22Rv1 (cell line): ENCODE measurements around the gene PCDHA4.

Source experiments
- H3K27ac ChIP-seq: fragments of 450-650 bp; 2 replicates; pipeline ENCODE4 v1.5.1; 2017
- ZFX ChIP-seq: fragments of 450-650 bp; IDR thresholded peaks from 2 replicates; pipeline ENCODE4 v1.6.1; 2017; ENCODE audit warnings: antibody characterized with exemption, borderline replicate concordance
- TF ChIP-seq, protein P1 (sequence below): fragments of 450-650 bp; IDR thresholded peaks from 2 replicates; pipeline ENCODE4 v1.5.1; 2017; ENCODE audit warnings: mild to moderate bottlenecking

The PCDHA4 gene

GRCh38 chr5:140862441-140863295, 55.8 kb downstream of the PCDHA4 start:
- no peak overlapping the region for H3K27ac ChIP-seq
- no peak for TF ChIP-seq ZFX
- TF ChIP-seq, protein P1, sequence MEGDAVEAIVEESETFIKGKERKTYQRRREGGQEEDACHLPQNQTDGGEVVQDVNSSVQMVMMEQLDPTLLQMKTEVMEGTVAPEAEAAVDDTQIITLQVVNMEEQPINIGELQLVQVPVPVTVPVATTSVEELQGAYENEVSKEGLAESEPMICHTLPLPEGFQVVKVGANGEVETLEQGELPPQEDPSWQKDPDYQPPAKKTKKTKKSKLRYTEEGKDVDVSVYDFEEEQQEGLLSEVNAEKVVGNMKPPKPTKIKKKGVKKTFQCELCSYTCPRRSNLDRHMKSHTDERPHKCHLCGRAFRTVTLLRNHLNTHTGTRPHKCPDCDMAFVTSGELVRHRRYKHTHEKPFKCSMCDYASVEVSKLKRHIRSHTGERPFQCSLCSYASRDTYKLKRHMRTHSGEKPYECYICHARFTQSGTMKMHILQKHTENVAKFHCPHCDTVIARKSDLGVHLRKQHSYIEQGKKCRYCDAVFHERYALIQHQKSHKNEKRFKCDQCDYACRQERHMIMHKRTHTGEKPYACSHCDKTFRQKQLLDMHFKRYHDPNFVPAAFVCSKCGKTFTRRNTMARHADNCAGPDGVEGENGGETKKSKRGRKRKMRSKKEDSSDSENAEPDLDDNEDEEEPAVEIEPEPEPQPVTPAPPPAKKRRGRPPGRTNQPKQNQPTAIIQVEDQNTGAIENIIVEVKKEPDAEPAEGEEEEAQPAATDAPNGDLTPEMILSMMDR = no peak
